Measurements from ENCODE around the gene ZNF521. TPM values are rescaled to one million over a fixed set of nuclear protein-coding genes. Genes with fewer than 3 reads are reported as not detected.
A peak's percentile ranks its signal among the peaks of the same experiment; 100 is the strongest.

ZNF521 gene
- total RNA-seq, 1 experiment from 2014 or later, result 0.04 TPM

DNA sequence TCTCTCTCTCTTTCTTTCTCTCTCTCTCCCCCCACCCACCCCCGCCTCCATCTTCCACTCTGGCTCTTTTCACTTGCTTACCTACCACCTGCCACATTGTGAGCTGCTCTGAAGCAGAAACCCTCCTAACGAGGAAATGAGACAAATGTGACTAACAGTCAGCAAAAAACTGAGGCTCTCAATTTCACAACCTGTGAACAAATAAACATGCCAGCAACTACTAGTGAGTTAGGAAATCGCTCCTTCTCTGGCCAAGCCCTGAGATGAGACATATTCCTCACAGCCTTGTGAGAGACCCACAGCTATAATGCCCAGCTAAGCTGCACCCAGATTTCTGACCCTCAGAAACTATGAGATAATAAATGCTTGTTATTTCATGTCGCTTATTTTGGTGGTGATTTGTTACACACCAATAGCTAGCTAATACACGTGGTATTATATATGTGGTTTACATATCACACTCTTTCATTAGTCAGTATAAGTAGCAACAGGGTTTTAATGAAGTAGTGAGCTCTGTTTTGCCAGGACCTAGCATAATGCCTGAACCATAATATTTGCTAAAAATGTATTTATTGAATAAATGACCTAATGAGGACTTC, 8.4 kb upstream of the ZNF521 start:
- no peak for DNase-seq
- CTCF ChIA-PET, result no interaction called here
- intact Hi-C loops (cut with micrococcal nuclease), result no loop called here
- Histone ChIP-seq H3F3A (ENCODE audit: low read length, unreplicated experiment) (no peaks in the 10 kb centered on the region), H3K9ac (ENCODE audit: low read length) (no peak overlapping the region), H3K27ac (ENCODE audit: low read length) (no peak overlapping the region), H3K4me2 (ENCODE audit: low read length) (no peak overlapping the region), H3K79me2 (ENCODE audit: low read length) (no peaks in the 10 kb centered on the region), H3K36me3 (ENCODE audit: low read depth, low read length) (no peaks in the 10 kb centered on the region), H3K27me3 (ENCODE audit: low read length) (peaks cover 77% of the 10 kb centered on the region), H4K20me1 (ENCODE audit: low read length) (no peaks in the 10 kb centered on the region), H2AFZ (ENCODE audit: low read length) (no peak overlapping the region), H3K4me3 (ENCODE audit: low read length) (no peak overlapping the region), H3K9me3 (ENCODE audit: low read length) (no peaks in the 10 kb centered on the region), H3K9me2 (replicated peaks; ENCODE audit: low read length) (no peaks in the 10 kb centered on the region), H3K4me1 (ENCODE audit: insufficient read depth, low read length) (no peaks in the 10 kb centered on the region)
- TF ChIP-seq EZH2phosphoT487 (IDR thresholded peaks at IDR 0.05; ENCODE audit: borderline replicate concordance, low read length) (no peak), EZH2 (IDR thresholded peaks at IDR 0.05; ENCODE audit: low read length, unreplicated experiment) (no peak)
- TF ChIP-seq, protein P1, sequence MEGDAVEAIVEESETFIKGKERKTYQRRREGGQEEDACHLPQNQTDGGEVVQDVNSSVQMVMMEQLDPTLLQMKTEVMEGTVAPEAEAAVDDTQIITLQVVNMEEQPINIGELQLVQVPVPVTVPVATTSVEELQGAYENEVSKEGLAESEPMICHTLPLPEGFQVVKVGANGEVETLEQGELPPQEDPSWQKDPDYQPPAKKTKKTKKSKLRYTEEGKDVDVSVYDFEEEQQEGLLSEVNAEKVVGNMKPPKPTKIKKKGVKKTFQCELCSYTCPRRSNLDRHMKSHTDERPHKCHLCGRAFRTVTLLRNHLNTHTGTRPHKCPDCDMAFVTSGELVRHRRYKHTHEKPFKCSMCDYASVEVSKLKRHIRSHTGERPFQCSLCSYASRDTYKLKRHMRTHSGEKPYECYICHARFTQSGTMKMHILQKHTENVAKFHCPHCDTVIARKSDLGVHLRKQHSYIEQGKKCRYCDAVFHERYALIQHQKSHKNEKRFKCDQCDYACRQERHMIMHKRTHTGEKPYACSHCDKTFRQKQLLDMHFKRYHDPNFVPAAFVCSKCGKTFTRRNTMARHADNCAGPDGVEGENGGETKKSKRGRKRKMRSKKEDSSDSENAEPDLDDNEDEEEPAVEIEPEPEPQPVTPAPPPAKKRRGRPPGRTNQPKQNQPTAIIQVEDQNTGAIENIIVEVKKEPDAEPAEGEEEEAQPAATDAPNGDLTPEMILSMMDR (conservative IDR thresholded peaks at IDR 0.05; ENCODE audit: low read depth, low read length), result no peak
- ATAC-seq, result no peak
- BruUV-seq (replicated peaks), result no TSS peak
- POLR2A ChIA-PET (ENCODE audit: unreplicated experiment), result no interaction called here

DNA sequence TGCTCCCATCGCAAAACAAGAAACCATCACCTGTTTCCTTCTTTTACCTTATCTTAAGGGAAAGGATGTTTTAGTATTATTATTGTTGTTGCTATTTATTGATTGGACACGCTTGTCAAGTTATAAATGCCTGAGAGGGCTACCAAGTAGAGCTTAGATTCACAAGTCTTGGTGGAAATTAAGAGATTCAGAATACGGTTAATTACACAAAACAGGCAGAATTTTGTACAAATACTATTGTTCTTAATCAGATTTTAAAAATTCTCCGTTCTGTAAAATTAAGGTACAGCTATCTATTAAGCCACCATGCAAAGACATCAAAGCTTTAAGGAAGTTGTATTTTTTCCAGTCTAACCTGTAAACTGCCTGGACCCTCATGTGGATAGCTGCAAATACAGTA, 1.1 kb upstream of the ZNF521 start:
- Histone ChIP-seq H3K9ac (ENCODE audit: low read length) (no peak overlapping the region), H4K20me1 (ENCODE audit: low read length) (no peaks in the 10 kb centered on the region), H3K27ac (ENCODE audit: low read length) (no peak overlapping the region), H2AFZ (ENCODE audit: low read length) (no peak overlapping the region), H3K79me2 (ENCODE audit: low read length) (no peaks in the 10 kb centered on the region), H3K4me2 (ENCODE audit: low read length) (no peak overlapping the region), H3F3A (ENCODE audit: low read length, unreplicated experiment) (no peaks in the 10 kb centered on the region), H3K4me1 (ENCODE audit: insufficient read depth, low read length) (peaks cover 8% of the 10 kb centered on the region; the same call in 1 of the 2 replicates), H3K9me3 (ENCODE audit: low read length) (no peaks in the 10 kb centered on the region), H3K4me3 (ENCODE audit: low read length) (no peak overlapping the region), H3K9me2 (replicated peaks; ENCODE audit: low read length) (no peaks in the 10 kb centered on the region), H3K36me3 (ENCODE audit: low read depth, low read length) (no peaks in the 10 kb centered on the region), H3K27me3 (ENCODE audit: low read length) (peaks cover 87% of the 10 kb centered on the region)
- no peak for ATAC-seq
- CTCF ChIA-PET, result no interaction called here
- TF ChIP-seq, protein P1 (conservative IDR thresholded peaks at IDR 0.05; ENCODE audit: low read depth, low read length), result no peak
- no peak for TF ChIP-seq EZH2phosphoT487 (IDR thresholded peaks at IDR 0.05; ENCODE audit: borderline replicate concordance, low read length)
- no peak for TF ChIP-seq EZH2 (IDR thresholded peaks at IDR 0.05; ENCODE audit: low read length, unreplicated experiment)
- POLR2A ChIA-PET (ENCODE audit: unreplicated experiment), result interaction anchor here (0.6 to 0.7 kb wide), 2 partner anchors 23 to 164 kb away, joined by 3 to 4 read pairs; no protein-coding TSS in a partner anchor
- BruUV-seq (replicated peaks), result no TSS peak
- DNase-seq, result no peak
- intact Hi-C loops (cut with micrococcal nuclease), result loop anchor here (5.0 to 10.0 kb wide), 4 partner anchors 66 to 956 kb away; partner anchors contain the start of gene OSBPL1A

DNA sequence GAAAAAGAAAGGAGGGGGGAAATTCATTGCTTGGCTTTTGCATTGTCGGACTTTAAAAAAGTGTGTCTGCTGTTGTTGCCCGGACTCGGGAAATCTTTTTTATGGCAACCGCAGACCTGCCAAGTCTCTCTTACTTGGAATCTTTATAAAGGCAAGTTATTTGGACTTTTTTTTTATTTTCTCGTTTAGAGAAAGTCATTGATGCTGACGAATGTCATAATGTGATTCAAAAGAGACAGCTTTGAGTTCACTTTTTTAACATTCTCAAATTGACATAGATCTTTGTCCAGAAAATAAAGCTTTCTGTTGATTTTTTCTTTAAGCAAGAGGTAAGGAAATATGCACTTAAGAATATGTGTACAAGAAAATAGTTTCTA, 651 bp upstream of the ZNF521 start:
- intact Hi-C loops (cut with micrococcal nuclease), result loop anchor here (1.0 to 10.0 kb wide), 5 partner anchors 65 to 955 kb away; partner anchors contain the start of gene OSBPL1A
- no peaks in the 10 kb centered on the region for H3K9me3 ChIP-seq (ENCODE audit: low read length)
- H4K20me1 ChIP-seq (ENCODE audit: low read length), result no peaks in the 10 kb centered on the region
- H3K4me3 ChIP-seq (ENCODE audit: low read length), result peak overlapping the region; percentile 57
- ChIA-PET CTCF (interaction anchor here (0.7 kb wide), 1 partner anchor 309 kb away, joined by 5 read pairs; no protein-coding TSS in a partner anchor), POLR2A (ENCODE audit: unreplicated experiment) (interaction anchor here (0.7 kb wide), 1 partner anchor 24 kb away, joined by 4 read pairs; no protein-coding TSS in a partner anchor)
- TF ChIP-seq, protein P1 (conservative IDR thresholded peaks at IDR 0.05; ENCODE audit: low read depth, low read length), result no peak
- TF ChIP-seq EZH2 (IDR thresholded peaks at IDR 0.05; ENCODE audit: low read length, unreplicated experiment) (no peak), EZH2phosphoT487 (IDR thresholded peaks at IDR 0.05; ENCODE audit: borderline replicate concordance, low read length) (no peak)
- no peaks in the 10 kb centered on the region for H3F3A ChIP-seq (ENCODE audit: low read length, unreplicated experiment)
- no peaks in the 10 kb centered on the region for H3K79me2 ChIP-seq (ENCODE audit: low read length)
- no TSS peak for BruUV-seq (replicated peaks)
- H3K27me3 ChIP-seq (ENCODE audit: low read length), result peaks cover 87% of the 10 kb centered on the region
- DNase-seq (no peak), ATAC-seq (no peak)
- H3K36me3 ChIP-seq (ENCODE audit: low read depth, low read length), result no peaks in the 10 kb centered on the region
- H3K27ac ChIP-seq (ENCODE audit: low read length), result no peak overlapping the region
- H3K4me1 ChIP-seq (ENCODE audit: insufficient read depth, low read length), result peaks cover 8% of the 10 kb centered on the region; the same call in 1 of the 2 replicates
- no peaks in the 10 kb centered on the region for H3K9me2 ChIP-seq (replicated peaks; ENCODE audit: low read length)
- no peak overlapping the region for H2AFZ ChIP-seq (ENCODE audit: low read length)
- peak overlapping the region; percentile 73 for H3K4me2 ChIP-seq (ENCODE audit: low read length)
- no peak overlapping the region for H3K9ac ChIP-seq (ENCODE audit: low read length)
